Epithelial cell of prostate (primary cell): ENCODE data around the gene GFRA3.
A peak's percentile ranks its signal among the peaks of the same experiment; 100 is the strongest.
"Not testable (repeated sequence)": the region's sequence is repeated elsewhere in the genome, so short reads cannot be mapped to it uniquely, and the experiment has no call there.

ENCODE experiments used
- DNase-seq: peaks from one replicate; pipeline ENCODE4 v3.0.0-alpha.2; 2011; ENCODE audit warnings: low read depth, low spot score
- H3K27ac ChIP-seq: fragments of 450-650 bp; 2 replicates; pipeline ENCODE4 v1.5.1; 2017; ENCODE audit warnings: mild to moderate bottlenecking

Gene GFRA3

DNA sequence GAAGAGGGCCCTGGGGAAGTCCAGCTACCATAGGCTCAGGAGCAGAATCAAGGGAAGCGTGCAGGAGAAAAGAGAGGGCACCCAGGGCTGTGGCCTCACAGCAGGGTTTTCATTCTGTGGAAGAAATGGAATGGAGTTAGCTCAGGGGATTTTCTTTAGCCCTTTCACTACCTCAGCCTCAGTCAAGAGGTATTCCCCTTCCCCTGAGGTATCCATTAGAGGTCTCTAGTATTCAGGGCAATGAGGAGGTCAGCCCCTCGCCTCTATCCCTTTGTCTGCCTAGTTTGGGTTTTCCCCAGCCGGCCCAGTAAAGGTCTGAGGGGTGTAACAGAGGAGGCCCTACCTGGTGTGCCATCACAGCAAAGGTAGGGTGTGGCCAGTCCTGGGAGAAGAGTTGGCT is 21.5 kb downstream of the GFRA3 start:
- no peak overlapping the region for H3K27ac ChIP-seq
- no peak for DNase-seq

DNA sequence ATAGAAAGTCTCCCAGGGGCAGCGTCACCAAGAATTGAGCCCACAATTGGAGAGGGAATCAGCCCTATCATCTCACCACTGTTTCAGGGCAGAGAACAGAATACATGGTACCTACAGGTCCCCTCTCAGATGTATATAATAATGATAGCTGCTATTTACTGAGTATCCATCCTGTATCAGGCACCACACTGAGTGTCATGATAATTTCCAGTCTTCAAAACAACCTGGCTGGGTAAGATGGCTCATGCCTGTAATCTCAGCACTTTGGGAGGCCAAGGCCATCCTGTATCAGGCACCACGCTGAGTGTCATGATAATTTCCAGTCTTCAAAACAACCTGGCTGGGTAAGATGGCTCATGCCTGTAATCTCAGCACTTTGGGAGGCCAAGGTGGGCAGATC is 26.6 kb downstream of the GFRA3 start:
- H3K27ac ChIP-seq, DNase-seq: not testable (repeated sequence)

DNA sequence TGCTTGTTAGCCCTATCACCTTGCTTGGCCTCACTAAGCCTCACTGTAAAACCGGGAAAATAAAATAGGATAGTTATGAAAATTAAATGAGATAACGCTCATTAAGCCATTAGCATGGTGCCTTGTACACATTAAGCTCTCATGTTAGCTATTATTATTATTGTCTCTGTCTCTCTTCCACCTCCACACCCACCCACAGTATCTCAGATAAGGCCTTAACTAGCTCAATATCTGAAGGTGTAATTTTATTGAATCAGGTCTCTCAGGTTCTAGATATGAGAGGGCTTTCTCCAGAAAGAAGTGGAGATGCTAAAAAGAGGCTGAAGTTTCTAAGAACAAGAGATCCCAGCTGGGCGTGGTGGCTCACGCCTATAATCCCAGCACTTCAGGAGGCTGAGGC is 27.6 kb downstream of the GFRA3 start:
- no peak overlapping the region for H3K27ac ChIP-seq
- no peak for DNase-seq

DNA sequence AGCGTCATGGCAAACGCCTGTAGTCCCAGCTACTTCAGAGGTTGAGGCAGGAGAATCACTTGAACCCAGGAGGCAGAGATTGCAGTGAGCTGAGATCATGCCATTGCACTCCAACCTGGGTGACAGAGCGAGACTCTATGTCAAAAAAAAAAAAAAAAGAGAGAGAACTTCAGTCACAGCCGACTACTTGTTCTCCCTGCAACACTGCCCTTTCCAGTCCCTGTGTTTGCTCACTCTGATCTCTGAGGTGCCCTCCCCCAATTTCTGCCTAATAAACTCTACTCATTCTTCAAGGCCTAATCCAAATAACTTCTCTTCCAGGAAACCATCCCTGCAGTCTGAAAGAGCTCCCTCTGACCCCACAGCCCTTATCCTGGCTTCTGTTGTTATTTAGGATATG is 28.1 kb downstream of the GFRA3 start:
- DNase-seq, result no peak
- H3K27ac ChIP-seq, result no peak overlapping the region

DNA sequence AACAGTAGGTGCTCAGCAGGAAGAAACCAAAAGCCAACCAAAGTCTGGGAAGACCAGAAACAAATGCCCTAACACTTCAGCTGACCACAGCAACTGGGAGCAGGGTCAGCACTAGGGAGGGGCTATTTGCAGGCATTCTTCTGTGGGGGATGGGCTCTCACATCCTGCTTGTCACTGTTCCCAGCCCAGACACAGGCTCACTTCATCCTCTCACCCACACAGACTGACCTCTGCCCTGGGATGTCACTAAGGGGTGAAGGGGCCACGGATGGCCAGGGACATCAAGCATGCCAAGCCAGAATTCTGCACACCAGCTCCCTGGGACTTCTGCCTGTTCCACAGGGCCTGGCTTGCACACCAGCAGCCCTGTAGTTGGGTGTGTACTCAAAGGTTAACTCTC is 28.7 kb downstream of the GFRA3 start:
- no peak overlapping the region for H3K27ac ChIP-seq
- DNase-seq, result no peak

DNA sequence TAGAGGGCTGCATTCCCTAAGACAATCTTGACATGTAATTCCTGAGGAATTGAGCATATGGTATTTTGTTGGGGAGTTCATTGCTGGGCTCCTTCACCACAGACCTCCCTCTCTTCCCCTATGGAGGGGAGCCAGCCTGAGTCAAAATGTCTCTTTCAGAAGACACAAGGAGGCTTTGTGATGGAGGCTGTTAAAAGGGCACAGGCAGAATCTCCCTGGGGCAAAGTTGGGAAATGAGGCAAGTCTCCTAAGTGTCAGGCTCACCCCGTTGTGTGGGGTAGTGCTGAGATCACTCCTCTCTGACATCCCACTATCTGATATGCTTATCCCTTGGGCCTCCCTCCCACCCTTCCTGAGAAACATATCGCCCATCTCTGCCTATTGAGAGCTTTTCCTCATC is 30.6 kb downstream of the GFRA3 start:
- DNase-seq, result no peak
- H3K27ac ChIP-seq, result no peak overlapping the region

DNA sequence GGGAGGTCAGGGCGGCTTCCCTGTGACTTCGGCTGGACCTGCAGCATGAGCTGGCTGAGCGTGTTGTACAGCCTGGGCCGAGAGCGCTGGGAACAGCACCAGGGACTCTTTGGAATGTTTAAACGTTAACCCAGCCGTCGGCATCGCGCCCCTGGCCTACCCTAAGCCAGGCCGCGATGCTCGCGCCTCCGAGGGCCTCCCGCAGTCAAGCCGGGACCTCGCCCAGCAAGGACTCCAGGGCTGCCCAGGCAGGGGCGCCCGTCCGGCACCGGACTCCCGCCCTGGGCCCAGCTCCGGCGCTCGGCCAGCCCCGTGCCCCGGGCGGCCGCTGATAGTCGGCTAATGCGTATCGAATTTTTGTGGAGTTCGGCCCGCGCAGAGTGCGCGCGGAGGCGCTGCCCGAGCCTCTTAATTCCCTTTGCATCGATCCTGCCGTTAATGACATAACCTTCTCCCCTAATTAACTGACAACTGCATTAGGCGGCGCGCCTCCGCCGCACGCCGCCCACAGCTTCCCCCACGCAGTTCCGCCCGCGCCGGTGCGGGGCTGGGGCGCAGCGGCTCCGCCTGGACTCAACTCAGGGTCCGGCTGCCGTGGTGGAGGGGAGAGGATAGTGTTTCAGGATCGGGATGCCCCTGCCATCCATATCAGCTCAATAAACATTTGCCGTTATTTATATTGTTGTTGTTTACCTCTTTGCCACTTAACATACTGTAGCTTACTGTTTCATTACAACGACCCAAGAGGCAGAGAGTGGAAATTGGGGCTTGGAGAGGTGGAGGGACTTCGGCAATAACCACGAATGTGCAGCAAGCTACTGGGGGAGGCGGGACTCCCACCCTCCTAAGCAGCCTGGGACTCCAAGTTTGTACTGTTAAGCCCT is 32.5 kb downstream of the GFRA3 start:
- DNase-seq, result no peak
- H3K27ac ChIP-seq, result no peak overlapping the region

DNA sequence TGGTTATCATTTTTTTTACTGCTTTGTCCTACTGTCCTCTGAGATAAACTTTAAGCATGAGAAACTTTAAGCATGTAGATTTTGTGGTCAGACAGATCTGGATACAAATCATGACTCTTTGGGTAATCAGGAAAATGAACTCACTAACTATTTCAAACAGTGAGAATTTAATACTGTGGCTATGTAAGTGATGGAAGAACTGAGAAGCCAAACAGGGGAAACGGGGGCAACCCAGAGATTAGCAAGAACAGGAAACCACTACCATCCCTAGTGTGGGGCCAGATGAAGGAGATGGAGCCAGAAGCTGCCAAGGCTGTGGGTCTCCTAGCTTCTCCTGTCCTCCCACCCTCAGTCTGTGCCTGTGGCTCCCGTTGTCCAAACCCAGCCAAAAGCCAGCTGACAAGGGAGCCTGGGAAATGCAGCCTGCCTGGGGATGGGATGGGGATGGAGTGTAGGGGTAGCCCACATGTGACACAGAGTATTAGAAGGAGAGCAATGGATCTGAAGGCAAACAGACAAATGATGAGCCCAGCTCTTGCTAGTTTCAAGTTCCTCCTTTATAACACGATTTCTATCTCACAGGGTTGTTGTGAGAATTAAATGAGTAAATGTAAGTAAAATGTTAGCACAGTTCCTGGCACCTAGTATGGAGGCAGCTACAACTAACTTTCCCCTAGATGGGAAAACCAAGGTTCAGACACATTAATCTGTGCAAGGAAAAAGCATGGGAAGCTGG is 33.6 kb downstream of the GFRA3 start:
- H3K27ac ChIP-seq, result no peak overlapping the region
- no peak for DNase-seq

DNA sequence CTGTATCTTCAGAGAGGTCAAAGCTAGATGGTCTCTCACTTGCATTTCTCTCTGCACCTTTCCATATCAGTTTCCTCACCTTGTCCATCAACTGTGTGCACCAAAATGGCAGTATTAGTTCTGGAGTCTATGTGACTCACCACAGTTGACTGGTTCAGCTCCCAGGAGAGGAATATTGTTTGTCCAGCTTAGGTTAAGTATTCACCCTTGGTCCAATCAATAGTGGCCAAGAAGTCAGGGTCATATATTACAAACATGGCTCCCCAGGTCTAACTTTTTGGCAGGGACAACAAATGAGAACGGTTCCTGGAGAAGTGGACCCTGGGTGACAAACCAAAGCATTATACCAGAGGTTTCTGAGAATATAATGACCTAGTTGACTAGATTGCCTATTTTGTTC is 36.4 kb downstream of the GFRA3 start:
- DNase-seq, result no peak
- no peak overlapping the region for H3K27ac ChIP-seq

DNA sequence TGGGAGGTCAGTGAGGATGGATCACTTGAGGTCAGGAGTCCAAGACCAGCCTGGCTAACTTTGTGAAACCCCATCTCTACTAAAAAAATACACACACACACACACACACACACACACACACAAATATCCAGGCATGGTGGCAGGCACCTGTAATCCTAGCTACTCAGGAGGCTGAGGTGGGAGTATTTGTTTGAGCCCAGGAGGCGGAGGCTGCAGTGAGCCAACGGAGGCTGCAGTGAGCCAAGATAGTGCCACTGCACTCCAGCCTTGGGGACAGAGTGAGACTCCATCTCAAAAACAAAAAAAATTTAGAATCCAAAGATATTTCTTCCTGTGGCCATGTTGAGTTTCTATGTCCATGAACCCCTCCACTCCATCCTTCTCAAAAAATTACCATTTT is 39.8 kb downstream of the GFRA3 start:
- H3K27ac ChIP-seq, result no peak overlapping the region
- DNase-seq, result no peak

DNA sequence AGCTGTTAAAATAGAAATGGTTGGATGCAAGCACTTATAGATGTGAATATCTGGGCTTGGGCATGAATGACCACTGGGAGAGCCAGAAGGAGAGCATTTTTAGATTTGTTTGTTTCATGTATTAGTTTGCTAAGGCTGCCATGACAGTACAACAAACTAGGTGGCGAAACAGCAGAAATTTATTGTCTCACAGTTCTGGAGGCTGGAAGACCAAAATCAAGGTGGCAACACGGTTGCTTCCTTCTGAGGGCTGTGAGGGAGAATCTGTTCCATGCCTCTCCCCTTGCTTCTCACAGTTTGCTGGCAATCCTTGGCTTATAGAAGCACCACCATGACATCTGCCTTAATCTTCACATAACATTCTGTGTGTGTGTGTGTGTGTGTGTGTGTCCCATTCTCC is 41.1 kb downstream of the GFRA3 start:
- no peak for DNase-seq
- no peak overlapping the region for H3K27ac ChIP-seq

DNA sequence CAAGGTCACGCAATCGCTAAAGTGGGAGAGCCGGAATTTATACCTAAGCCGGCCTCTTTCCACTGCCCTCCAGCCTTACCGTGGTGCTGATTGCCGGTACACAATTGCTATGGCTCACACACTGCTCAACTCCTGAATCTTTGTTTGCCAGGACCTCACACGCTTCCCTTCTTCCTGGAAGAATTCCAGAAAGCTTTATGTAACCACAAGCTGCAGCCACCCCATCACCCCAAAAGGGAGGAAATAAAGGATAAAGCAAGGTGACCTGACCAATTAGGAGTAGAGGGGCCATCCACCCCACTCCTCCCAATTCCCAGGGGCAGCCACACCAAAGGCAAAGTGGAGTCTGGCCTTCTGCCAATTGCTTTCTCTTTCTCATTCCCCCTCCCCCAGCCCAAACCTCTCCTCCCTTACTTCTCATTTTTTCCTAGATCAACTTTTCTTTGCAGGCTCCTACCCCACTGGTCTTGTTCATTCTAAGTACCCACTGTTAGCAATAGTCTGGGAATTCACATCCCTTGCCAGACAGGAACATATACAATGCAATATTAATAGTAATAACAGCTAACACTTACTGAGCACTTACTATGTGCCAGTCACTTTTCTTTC is 43.3 kb downstream of the GFRA3 start:
- peak; percentile 10 for DNase-seq
- H3K27ac ChIP-seq, result no peak overlapping the region

DNA sequence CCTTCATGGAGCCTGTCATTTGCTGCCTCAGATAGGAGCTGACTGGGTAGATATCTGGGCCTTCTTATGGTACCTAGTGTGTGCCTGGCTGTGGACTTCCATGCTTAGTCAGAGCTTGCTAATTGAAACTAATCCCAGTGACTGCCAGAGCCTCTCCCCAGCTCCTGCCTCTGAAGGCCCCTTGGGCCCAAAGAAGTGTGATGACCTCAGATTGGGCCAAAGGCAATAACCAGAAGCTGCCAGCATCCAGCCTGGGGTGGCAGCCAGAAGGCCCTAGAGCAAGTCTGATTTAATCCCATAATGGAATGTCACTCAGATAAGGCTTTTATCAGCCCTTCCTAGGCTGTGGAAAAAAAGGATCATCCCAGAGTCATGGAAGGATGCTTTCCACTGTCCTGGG is 44.2 kb downstream of the GFRA3 start:
- H3K27ac ChIP-seq, result no peak overlapping the region
- DNase-seq, result no peak

DNA sequence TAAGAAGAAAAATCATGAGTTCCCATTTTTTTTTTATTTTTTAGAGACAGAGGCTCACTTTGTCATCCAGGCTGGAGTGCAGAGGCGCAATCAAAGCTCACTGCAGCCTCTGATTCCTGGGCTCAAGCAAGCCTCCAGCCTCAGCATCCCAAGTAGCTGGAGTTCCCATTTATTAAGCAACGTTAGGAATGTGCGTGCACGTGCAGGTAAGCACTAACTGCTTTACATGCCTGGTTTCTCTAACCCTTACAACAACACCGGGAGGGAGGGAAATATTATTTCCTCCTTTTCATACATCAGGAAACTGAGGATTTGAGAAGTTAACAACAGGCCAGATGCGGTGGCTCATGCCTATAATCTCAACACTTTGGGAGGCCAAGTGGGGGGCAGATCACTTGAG is 45.0 kb downstream of the GFRA3 start:
- DNase-seq, result no peak
- no peak overlapping the region for H3K27ac ChIP-seq

DNA sequence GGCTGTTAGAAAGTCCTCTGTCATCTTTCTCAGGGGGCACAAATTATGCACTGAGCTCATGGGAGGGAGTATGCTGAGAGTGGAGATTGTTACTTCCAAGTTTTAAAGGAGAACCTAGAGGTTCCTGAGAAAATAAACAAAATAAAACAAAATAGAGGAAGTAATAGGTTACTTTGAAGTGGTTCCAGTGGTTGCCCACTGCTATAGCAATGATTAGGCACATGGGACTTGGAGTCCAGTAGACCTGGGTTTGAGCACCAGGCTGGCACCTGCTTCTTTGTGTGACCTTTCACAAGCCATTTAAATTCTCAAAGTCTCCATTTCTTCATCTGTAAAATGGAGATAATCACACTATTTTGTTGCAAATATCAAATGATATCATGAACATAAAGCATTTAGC is 47.5 kb downstream of the GFRA3 start:
- no peak overlapping the region for H3K27ac ChIP-seq
- DNase-seq, result no peak

DNA sequence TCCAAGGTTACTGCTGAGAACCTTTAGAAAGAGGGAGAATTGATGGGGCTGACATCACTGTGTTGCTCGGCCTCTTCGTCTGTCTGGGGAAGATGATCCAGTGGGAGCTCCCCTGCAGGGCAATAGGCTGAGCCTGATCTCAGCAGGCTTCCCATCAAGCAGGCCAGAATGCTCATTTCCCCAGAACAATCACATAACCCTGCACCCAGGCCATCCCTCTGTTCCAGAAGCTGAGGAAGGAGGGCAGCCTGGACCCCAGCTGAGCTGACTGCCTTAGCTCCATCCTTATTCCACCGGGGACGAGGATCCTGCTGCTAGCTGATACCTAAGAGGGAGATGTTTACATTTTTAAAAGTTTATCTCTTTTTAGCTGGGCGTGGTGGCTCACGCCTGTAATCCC is 49.7 kb downstream of the GFRA3 start:
- DNase-seq, result no peak
- H3K27ac ChIP-seq, result no peak overlapping the region

DNA sequence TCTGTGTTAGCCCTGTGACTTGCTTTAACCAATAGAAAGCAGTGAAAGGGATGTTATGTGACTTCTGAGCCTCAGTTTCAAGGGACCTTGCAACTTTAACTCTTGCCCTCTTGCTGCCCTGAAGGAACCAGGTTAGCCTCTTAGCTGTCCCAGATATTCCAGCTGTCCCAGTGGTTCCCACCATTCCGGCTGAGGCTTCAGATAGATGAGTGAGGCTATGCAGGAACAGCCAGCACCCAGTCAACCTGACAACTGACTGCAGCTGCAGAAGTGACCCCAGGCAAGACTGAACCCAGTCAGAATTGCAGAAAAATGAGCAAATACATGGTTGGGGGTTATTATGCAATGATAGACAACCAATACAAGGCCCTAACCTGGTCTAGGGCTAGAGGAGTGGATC is 50.9 kb downstream of the GFRA3 start:
- H3K27ac ChIP-seq, result no peak overlapping the region
- DNase-seq, result no peak

DNA sequence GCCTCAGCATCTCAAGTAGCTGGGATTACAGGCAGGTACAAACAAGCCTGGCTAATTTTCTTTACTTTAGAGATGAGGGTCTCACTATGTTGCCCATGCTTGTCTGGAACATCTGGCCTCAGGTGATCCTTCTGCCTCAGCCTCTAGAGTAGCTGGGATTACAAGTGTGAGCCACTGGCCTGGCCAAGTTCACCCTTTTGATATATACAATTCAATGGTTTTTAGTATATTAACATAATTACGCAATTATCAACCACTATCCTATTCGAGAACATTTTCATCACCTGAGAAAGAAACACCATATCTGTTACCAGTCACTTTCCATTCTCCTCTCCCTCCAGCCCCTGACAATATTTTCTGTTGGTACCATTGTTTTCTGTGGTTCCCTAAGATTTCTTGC is 57.6 kb downstream of the GFRA3 start:
- DNase-seq, result no peak
- H3K27ac ChIP-seq, result no peak overlapping the region

DNA sequence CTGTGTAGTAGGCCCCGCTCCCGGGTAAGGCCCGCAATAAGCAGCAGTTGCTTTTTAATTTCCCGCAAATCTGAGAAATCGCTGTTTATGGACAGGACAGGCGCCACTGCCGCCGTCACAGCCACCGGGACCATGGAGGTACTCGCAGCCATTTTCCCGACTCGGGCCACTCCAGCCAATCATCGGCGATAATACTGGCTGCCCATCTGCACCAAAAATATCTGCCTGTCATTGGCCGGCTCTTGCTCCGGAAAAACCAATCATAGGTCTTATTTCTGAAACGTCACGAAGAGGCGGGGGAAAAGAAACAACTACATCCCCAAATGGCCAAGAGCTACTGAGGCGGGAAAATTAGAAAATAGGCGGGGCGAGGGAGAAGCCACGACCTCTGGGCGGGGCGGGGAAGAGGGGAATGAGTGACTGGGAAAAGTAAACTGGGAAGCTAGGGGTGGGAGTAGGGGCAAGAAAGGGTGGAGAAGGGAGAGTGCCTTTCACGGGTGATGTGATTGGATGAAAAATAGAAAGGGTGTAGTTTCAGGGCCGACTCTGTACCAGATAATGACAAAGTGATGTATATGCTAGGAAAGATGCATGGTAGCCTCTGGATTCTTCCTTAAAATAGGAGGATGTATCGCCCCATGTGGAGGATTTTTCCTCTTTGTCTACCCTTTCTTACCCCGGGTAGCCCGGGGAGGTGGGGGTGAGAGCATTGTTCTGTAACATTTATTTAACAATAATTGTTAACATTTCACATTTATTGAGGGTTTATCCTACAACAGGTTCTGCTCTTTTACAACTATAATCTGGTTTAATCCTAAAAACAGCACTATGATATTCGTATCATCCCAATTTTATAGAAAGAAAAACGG is 61.0 kb downstream of the GFRA3 start, which contains the start of gene CDC23:
Gene CDC23, minus strand, starts transcription at position 163 of the 869 bp plus-strand sequence. Its CDS starts 11 bp downstream, at position 152.
- H3K27ac ChIP-seq, result peak within 1 kb of the TSS; percentile 40
- peak; percentile 91 for DNase-seq

DNA sequence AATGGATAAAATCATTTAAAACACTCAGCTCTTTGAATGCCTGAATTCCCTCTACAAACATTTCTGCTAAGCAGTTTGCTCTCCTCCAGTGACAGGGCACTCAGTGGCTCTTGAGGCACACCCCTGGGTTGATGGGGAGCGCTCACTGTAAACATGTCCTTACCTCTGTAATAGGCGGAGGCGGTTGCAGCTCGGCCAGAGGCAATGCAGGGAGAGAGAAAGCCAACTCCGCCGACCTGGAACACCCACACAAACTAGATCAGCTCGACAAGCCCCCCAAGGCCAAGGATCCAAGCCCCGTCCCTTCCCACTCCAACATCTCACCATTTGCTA is 61.6 kb downstream of the GFRA3 start:
- peak overlapping the region; percentile 40 for H3K27ac ChIP-seq
- no peak for DNase-seq
